SK-N-SH (cell line): ENCODE data around the gene RAB6B.

Source experiments
- CTCF ChIP-seq: fragments of 200-600 bp; sonication (generic); IDR thresholded peaks from 2 replicates; pipeline ENCODE4 v1.6.1; 2017; ENCODE audit warnings: antibody characterized with exemption, mild to moderate bottlenecking, moderate library complexity
- GABPA ChIP-seq: IDR thresholded peaks from 2 replicates; pipeline ENCODE4 v1.4.0; 2012; ENCODE audit warnings: low read depth, mild to moderate bottlenecking
- NRF1 ChIP-seq: IDR thresholded peaks from 2 replicates; pipeline ENCODE4 v1.6.1; 2012; ENCODE audit warnings: low read depth, mild to moderate bottlenecking, low read length
- POLR2AphosphoS5 ChIP-seq: IDR thresholded peaks from 2 replicates; pipeline ENCODE4 v1.6.1; 2012; ENCODE audit warnings: low read depth, low read length
- TF ChIP-seq, protein P1 (sequence below): fragments of 150-350 bp; IDR thresholded peaks from 2 replicates; pipeline ENCODE4 v1.6.1; 2017; ENCODE audit warnings: antibody characterized with exemption, low read length, low read depth, borderline replicate concordance
- TF ChIP-seq, protein P2 (sequence below): IDR thresholded peaks from 2 replicates; pipeline ENCODE4; 2012

DNA sequence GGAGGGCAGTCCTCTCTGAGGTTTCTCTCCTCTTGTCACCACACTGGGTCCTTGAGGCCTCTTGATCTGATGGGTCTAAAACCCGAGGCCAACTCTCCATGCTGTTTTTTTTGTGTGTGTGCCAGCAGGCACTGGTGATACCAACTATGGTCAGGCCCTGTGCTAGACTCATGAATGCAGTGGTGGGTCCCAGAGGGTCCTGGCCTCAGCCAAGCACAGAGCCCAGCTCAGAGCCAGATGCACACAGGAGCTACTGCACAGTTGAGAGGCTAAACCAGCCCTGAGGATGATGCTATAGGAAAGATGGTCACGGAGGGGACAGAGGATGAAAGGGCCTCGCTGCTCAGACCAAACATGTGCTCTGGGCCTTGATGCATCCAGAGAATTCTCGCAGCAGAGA is 33.5 kb downstream of the RAB6B start:
- TF ChIP-seq CTCF: no peak
- TF ChIP-seq NRF1: no peak
- TF ChIP-seq, protein P1, sequence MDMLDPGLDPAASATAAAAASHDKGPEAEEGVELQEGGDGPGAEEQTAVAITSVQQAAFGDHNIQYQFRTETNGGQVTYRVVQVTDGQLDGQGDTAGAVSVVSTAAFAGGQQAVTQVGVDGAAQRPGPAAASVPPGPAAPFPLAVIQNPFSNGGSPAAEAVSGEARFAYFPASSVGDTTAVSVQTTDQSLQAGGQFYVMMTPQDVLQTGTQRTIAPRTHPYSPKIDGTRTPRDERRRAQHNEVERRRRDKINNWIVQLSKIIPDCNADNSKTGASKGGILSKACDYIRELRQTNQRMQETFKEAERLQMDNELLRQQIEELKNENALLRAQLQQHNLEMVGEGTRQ: no peak
- TF ChIP-seq GABPA: no peak
- no peak for TF ChIP-seq POLR2AphosphoS5
- TF ChIP-seq, protein P2, sequence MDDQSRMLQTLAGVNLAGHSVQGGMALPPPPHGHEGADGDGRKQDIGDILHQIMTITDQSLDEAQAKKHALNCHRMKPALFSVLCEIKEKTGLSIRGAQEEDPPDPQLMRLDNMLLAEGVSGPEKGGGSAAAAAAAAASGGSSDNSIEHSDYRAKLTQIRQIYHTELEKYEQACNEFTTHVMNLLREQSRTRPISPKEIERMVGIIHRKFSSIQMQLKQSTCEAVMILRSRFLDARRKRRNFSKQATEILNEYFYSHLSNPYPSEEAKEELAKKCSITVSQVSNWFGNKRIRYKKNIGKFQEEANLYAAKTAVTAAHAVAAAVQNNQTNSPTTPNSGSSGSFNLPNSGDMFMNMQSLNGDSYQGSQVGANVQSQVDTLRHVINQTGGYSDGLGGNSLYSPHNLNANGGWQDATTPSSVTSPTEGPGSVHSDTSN: no peak
